ENCODE results near the gene FADS6.

DNA sequence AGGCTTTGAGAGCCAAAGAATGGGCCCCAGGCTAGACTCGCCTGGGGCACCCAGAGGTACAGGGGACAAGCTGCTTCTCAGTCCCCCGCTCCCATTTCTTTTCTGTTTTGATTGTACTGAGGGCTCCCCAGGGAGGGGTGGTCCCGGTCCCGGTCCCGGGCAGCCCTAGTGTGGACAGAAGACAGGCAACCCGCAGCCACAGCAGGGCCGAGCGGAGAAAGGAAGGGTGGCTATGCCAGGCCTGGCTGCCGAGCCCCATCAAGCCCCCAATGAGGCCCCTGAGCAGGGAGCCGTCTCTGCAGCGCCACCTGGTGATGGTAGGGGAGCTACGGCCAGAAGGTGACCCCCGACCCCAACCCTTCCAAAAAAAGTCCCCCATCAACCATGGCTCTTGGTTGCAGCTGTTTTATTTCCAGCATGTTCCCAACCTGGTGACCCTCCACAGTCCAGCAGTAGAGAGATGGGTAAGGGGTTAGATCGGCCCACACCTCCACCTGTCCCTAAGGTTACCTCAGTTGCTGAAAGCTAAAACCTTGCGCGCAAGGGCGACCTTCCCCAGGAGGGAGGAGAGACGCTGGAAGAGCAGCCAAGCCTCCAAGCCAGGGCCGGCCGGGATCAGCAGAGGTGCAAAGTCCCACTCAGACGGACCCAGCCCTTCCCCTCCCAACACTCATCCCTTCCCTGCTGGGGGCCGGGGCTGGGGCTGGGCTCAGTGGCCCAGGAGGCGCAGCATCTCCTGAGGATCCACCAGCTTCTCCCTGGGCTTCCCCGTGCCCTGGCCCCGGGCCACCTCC, 31.1 kb downstream of the FADS6 start:
- TF ChIP-seq, protein P1, sequence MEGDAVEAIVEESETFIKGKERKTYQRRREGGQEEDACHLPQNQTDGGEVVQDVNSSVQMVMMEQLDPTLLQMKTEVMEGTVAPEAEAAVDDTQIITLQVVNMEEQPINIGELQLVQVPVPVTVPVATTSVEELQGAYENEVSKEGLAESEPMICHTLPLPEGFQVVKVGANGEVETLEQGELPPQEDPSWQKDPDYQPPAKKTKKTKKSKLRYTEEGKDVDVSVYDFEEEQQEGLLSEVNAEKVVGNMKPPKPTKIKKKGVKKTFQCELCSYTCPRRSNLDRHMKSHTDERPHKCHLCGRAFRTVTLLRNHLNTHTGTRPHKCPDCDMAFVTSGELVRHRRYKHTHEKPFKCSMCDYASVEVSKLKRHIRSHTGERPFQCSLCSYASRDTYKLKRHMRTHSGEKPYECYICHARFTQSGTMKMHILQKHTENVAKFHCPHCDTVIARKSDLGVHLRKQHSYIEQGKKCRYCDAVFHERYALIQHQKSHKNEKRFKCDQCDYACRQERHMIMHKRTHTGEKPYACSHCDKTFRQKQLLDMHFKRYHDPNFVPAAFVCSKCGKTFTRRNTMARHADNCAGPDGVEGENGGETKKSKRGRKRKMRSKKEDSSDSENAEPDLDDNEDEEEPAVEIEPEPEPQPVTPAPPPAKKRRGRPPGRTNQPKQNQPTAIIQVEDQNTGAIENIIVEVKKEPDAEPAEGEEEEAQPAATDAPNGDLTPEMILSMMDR (IDR thresholded peaks at IDR 0.05; ENCODE audit: low read length) = peak; percentile 75
- TF ChIP-seq EZH2phosphoT487 (IDR thresholded peaks at IDR 0.05; ENCODE audit: low read length) = no peak
